HepG2 (cell line): ENCODE data around the gene FOXA3. TPM values are rescaled to one million over a fixed set of nuclear protein-coding genes. Genes with fewer than 3 reads are reported as not detected.

Experiments used
- ATAC-seq: fragments of 200-7000 bp; cut with Tn5 transposase; 3 replicates; pipeline ENCODE4 v1.9.1; 2020; ENCODE audit warnings: mild to moderate bottlenecking, moderate library complexity
- BruUV-seq: library from RNA; stranded (reverse); fragments of 400-500 nt; replicated peaks from 2 replicates; lab custom pipeline; 2021; lab: Mats Ljungman, UMichigan
- CTCF ChIA-PET: fragments of 300-600 bp; formaldehyde crosslinking; extraction: SDS; loops from one replicate; lab custom pipeline; 2021; ENCODE audit warnings: low total read pairs, inconsistent platforms, low intra/inter-chr PET ratio; lab: Yijun Ruan, JAX
- POLR2A ChIA-PET: fragments of 350-600 bp; sonication (Branson Sonifier 250); formaldehyde crosslinking; loops from one replicate; lab custom pipeline; 2020; ENCODE audit warnings: antibody characterized with exemption, inconsistent platforms; lab: Yijun Ruan, JAX
- DNase-seq: peaks from one replicate; pipeline ENCODE4 v3.0.0-alpha.2; 2015; ENCODE audit warnings: low spot score
- FAIRE-seq: peaks from 3 replicates; lab custom pipeline; 2011; peaks lifted over from hg19 to GRCh38; lab: Jason Lieb, UNC
- H2AFZ ChIP-seq: one replicate; pipeline ENCODE4 v1.6.1; 2011; ENCODE audit warnings: low read length, inconsistent platforms
- H3K27ac ChIP-seq: fragments of 300-600 bp; 3 replicates; pipeline ENCODE4 v1.8.0; 2011; ENCODE audit warnings: mixed run types, mild to moderate bottlenecking, mixed read lengths, low read length, inconsistent platforms; ENCODE audit not compliant: insufficient read depth; ENCODE audit errors: extremely low read length
- H3K27me3 ChIP-seq, 2 experiments: fragments of 200-600 bp in 1 of 2; 2 replicates in 1 of 2; 3 replicates in 1 of 2; pipeline versions ENCODE4 v1.6.0 to v1.8.0; 2011; ENCODE audit warnings: low read length in 2 of 2, mild to moderate bottlenecking in 2 of 2, moderate library complexity in 2 of 2, inconsistent platforms in 1 of 2; ENCODE audit not compliant: insufficient read depth in 2 of 2, control insufficient read depth in 1 of 2
- H3K36me3 ChIP-seq, 2 experiments: fragments of 200-600 bp in 1 of 2; replicated peaks in 1 of 2; 2 replicates in 1 of 2; 3 replicates in 1 of 2; pipeline versions ENCODE4 v1.5.1 to v1.8.0; 2011; ENCODE audit warnings: low read length in 2 of 2, inconsistent platforms in 1 of 2; ENCODE audit not compliant: insufficient read depth in 2 of 2, control insufficient read depth in 1 of 2
- H3K4me1 ChIP-seq: 2 replicates; pipeline ENCODE4 v1.5.1; 2012; ENCODE audit warnings: low read length, inconsistent platforms; ENCODE audit not compliant: insufficient read depth
- H3K4me2 ChIP-seq: 2 replicates; pipeline ENCODE4 v1.6.0; 2011; ENCODE audit warnings: low read depth, low read length, inconsistent platforms
- H3K4me3 ChIP-seq, 3 experiments: fragments of 200-600 bp in 1 of 3; sonication (generic), shearing (Covaris generic) in 1 of 3; replicated peaks in 1 of 3; 2 replicates each; pipeline ENCODE4 v1.5.1; 2011 to 2016; ENCODE audit warnings: low read length in 3 of 3, inconsistent platforms in 2 of 3, low read depth in 2 of 3, mild to moderate bottlenecking in 2 of 3, control low read depth in 1 of 3, mixed read lengths in 1 of 3; ENCODE audit not compliant: insufficient read depth in 1 of 3
- H3K79me2 ChIP-seq: one replicate; pipeline ENCODE4 v1.6.1; 2011; ENCODE audit warnings: low read length, inconsistent platforms; ENCODE audit not compliant: insufficient read depth
- H3K9ac ChIP-seq: 2 replicates; pipeline ENCODE4 v1.6.0; 2011; ENCODE audit warnings: mild to moderate bottlenecking, low read depth, low read length, inconsistent platforms; ENCODE audit not compliant: insufficient read depth
- H3K9me3 ChIP-seq: 2 replicates; pipeline ENCODE4 v1.5.1; 2012; ENCODE audit warnings: mild to moderate bottlenecking, low read length
- H4K20me1 ChIP-seq: 2 replicates; pipeline ENCODE4 v1.6.0; 2011; ENCODE audit warnings: inconsistent platforms, mild to moderate bottlenecking, low read length, moderate library complexity; ENCODE audit not compliant: insufficient read depth
- BORCS8-MEF2B ChIP-seq: sonication (generic); formaldehyde crosslinking; IDR thresholded peaks from 2 replicates; pipeline ENCODE4 v1.8.0; 2022; ENCODE audit warnings: mild to moderate bottlenecking, missing genetic modification reagents
- JUNB ChIP-seq: sonication (generic); formaldehyde crosslinking; IDR thresholded peaks from 2 replicates; pipeline ENCODE4 v1.8.0; 2022; ENCODE audit warnings: missing genetic modification reagents, mild to moderate bottlenecking, borderline replicate concordance
- KMT2B ChIP-seq: IDR thresholded peaks from 2 replicates; pipeline ENCODE4 v1.6.1; 2016; ENCODE audit warnings: missing genetic modification reagents, missing compliant biosample characterization
- TBX3 ChIP-seq: fragments of 450-650 bp; IDR thresholded peaks from 2 replicates; pipeline ENCODE4 v1.6.1; 2017; ENCODE audit warnings: antibody characterized with exemption, mild to moderate bottlenecking, inconsistent platforms, borderline replicate concordance
- ZBTB40 ChIP-seq, 2 experiments: fragments of 450-650 bp in 1 of 2; sonication (generic) in 1 of 2; formaldehyde crosslinking in 1 of 2; IDR thresholded peaks; 2 replicates each; pipeline versions ENCODE4 v1.6.1 to v1.8.0; 2016 to 2022; ENCODE audit warnings: antibody characterized with exemption in 1 of 2, mild to moderate bottlenecking in 1 of 2, missing genetic modification reagents in 1 of 2
- ZNF317 ChIP-seq: sonication (generic); formaldehyde crosslinking; IDR thresholded peaks from 2 replicates; pipeline ENCODE4 v1.5.0; 2020; ENCODE audit warnings: mild to moderate bottlenecking, missing genetic modification reagents
- ZNF546 ChIP-seq: sonication (generic); formaldehyde crosslinking; conservative IDR thresholded peaks from 2 replicates; pipeline ENCODE4 v1.8.1; 2023; ENCODE audit warnings: mild to moderate bottlenecking, missing genetic modification reagents
- ZNF713 ChIP-seq: sonication (generic); formaldehyde crosslinking; IDR thresholded peaks from 2 replicates; pipeline ENCODE4 v1.4.0; 2020; ENCODE audit warnings: mild to moderate bottlenecking, missing genetic modification reagents
- ZNF781 ChIP-seq: sonication (generic); formaldehyde crosslinking; IDR thresholded peaks from 2 replicates; pipeline ENCODE4 v1.5.1; 2020; ENCODE audit warnings: borderline replicate concordance, mild to moderate bottlenecking, missing genetic modification reagents; ENCODE audit errors: not compliant biosample characterization
- WGBS: methylation state at CpG from one replicate; pipeline ENCODE4 v1.1.6; 2017; ENCODE audit warnings: low lambda C conversion rate; 5-methylcytosine and 5-hydroxymethylcytosine counted together
- in situ Hi-C: cut with HindIII; loops from 2 replicates; pipeline ENCODE4 v1.10.0; 2017; ENCODE audit warnings: low pct_unique_long_range_greater_than_20kb; ENCODE audit not compliant: extremely low pct_ligation_motif_present
- intact Hi-C: fragments of 100-400 bp; cut with micrococcal nuclease; formaldehyde crosslinking; loops from one replicate; pipeline ENCODE4 v1.10.0; 2022; ENCODE audit not compliant: unreplicated experiment
- polyA plus RNA-seq, 8 experiments: library from polyadenylated mRNA; depleted of rRNA in 3 of 8; stranded (reverse) in 7 of 8; unstranded in 1 of 8; fragments of >200 nt; fragmentation: Illumina TruSeq in 4 of 8; extraction: Trizol in 4 of 8; gene quantifications; 2 replicates each; pipeline versions ENCODE4 v1.2.1 to v1.2.3, GENCODE V29; 2011 to 2016; ENCODE audit warnings: low read depth in 4 of 8, missing spikeins in 1 of 8, mixed read lengths in 1 of 8; ENCODE audit not compliant: insufficient read depth in 1 of 8
- total RNA-seq, 5 experiments: library from RNA; depleted of rRNA; stranded (reverse); fragments of >200 nt; fragmentation: Illumina TruSeq; extraction: Trizol; gene quantifications; 2 replicates each; pipeline ENCODE4 v1.2.3, GENCODE V29; 2016; ENCODE audit warnings: low read depth in 1 of 5
- TF ChIP-seq, protein P1 (sequence below): sonication (generic); formaldehyde crosslinking; IDR thresholded peaks from 2 replicates; pipeline ENCODE4 v1.4.0; 2020; ENCODE audit warnings: mild to moderate bottlenecking, missing genetic modification reagents

FOXA3 gene
- total and polyA plus RNA-seq, 2 of the 13 experiments (the other 11 are each of a cell fraction or from before 2014, with no cell fraction given) = 29.8 to 47.6 TPM

DNA sequence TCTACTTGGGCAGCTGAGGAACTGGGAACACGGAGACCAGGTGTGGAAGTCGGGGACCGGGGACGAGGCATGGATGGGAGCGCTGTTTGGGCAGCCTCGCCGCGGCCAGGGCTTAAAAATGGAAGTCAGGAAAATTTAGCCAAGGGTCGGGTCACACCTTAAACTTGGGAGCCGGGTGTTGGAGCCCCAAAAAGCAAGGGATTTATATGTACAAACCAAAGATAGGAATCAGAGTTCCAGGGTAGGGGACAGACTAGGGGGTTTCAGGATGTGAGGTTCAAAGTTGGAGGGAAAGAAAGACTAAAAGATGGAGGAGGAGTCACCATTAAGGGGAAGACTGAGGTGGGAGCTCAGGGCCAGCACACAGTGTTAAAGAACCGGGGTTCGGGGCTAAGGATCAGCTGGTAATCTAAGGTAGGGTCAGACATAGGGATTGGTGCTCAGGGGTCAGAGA, 530 bp downstream of the FOXA3 start:
- CTCF ChIA-PET = interaction anchor here (5.8 kb wide), 1 partner anchor 19 kb away, joined by 263 read pairs; the partner anchor contains the start of gene IRF2BP1
- Histone ChIP-seq H3K9ac (peak overlapping the region; percentile 80), H3K27ac (peak overlapping the region; percentile 57), H3K36me3 (peaks cover 1 to 2% of the 10 kb centered on the region in 2 experiments; a peak in 3 of 5 replicates), H3K9me3 (no peaks in the 10 kb centered on the region), H3K4me3 (peak overlapping the region; percentile 90 to 97 (median 92)), H4K20me1 (0 out of 2 replicates have a peak, but pooled peaks cover 14% of the 10 kb centered on the region), H3K4me2 (peak overlapping the region; percentile 79), H3K79me2 (peaks cover 69% of the 10 kb centered on the region)
- intact Hi-C loops = loop anchor here (1.0 kb wide), 1 partner anchor 47 kb away; no protein-coding TSS in a partner anchor
- no peak for FAIRE-seq
- in situ Hi-C loops = no loop called here
- TF ChIP-seq, protein P1, sequence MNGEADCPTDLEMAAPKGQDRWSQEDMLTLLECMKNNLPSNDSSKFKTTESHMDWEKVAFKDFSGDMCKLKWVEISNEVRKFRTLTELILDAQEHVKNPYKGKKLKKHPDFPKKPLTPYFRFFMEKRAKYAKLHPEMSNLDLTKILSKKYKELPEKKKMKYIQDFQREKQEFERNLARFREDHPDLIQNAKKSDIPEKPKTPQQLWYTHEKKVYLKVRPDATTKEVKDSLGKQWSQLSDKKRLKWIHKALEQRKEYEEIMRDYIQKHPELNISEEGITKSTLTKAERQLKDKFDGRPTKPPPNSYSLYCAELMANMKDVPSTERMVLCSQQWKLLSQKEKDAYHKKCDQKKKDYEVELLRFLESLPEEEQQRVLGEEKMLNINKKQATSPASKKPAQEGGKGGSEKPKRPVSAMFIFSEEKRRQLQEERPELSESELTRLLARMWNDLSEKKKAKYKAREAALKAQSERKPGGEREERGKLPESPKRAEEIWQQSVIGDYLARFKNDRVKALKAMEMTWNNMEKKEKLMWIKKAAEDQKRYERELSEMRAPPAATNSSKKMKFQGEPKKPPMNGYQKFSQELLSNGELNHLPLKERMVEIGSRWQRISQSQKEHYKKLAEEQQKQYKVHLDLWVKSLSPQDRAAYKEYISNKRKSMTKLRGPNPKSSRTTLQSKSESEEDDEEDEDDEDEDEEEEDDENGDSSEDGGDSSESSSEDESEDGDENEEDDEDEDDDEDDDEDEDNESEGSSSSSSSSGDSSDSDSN = 0 out of 2 replicates have a peak, but pooled peaks have one; percentile 7
- TF ChIP-seq ZBTB40 (IDR thresholded peaks at IDR 0.05) (no peak), ZBTB40 (CRISPR knock-in tag; IDR thresholded peaks at IDR 0.05) (0 out of 2 replicates have a peak, but pooled peaks have one; percentile 30), ZNF713 (CRISPR knock-in tag) (0 out of 2 replicates have a peak, but pooled peaks have one; percentile 10), JUNB (CRISPR knock-in tag) (0 out of 2 replicates have a peak, but pooled peaks have one; percentile 17), BORCS8-MEF2B (CRISPR knock-in tag) (0 out of 2 replicates have a peak, but pooled peaks have one; percentile 0), KMT2B (CRISPR knock-in tag) (0 out of 2 replicates have a peak, but pooled peaks have one; percentile 14), TBX3 (no peak), ZNF317 (0 out of 2 replicates have a peak, but pooled peaks have one; percentile 5), ZNF546 (peak; percentile 68; the same call in 1 of the 2 replicates), ZNF781 (no peak)
- TF ChIP-seq, all 625 proteins: peak for 8
- DNase-seq (no peak), ATAC-seq (no peak)
- no peaks in the 10 kb centered on the region; a peak in 1 of 5 replicates for H3K27me3 ChIP-seq
- TSS peak; percentile 69 for BruUV-seq
- POLR2A ChIA-PET = interaction anchor here (1.6 to 13.2 kb wide), 9 partner anchors 9 to 147 kb away, joined by 4 to 388 read pairs (median 24); partner anchors contain the start of genes IRF2BP1, MYPOP and SIX5
- peaks cover 55% of the 10 kb centered on the region for H3K4me1 ChIP-seq
- 0% methylated on average over 12 of the region's 12 CpGs for WGBS
- H2AFZ ChIP-seq = no peak overlapping the region
